GM12892 (cell line): ENCODE results near the gene NMRAL1.

Experiments
- DNase-seq: peaks from one replicate; pipeline ENCODE4 v3.0.0; 2011; ENCODE audit not compliant: insufficient read length
- FAIRE-seq: peaks from 2 replicates; lab custom pipeline; 2011; peaks lifted over from hg19 to GRCh38; lab: Jason Lieb, UNC
- POLR2A ChIP-seq: IDR thresholded peaks from 2 replicates; pipeline ENCODE4 v1.6.1; 2011; ENCODE audit warnings: low read depth, low read length, control low read depth
- POLR2AphosphoS5 ChIP-seq: IDR thresholded peaks from 2 replicates; pipeline ENCODE4 v1.6.1; 2011; ENCODE audit warnings: low read depth, low read length, control low read depth
- TAF1 ChIP-seq: IDR thresholded peaks from 2 replicates; pipeline ENCODE4 v1.6.1; 2011; ENCODE audit warnings: low read depth, mild to moderate bottlenecking, control low read depth, low read length, borderline replicate concordance

Gene NMRAL1

DNA sequence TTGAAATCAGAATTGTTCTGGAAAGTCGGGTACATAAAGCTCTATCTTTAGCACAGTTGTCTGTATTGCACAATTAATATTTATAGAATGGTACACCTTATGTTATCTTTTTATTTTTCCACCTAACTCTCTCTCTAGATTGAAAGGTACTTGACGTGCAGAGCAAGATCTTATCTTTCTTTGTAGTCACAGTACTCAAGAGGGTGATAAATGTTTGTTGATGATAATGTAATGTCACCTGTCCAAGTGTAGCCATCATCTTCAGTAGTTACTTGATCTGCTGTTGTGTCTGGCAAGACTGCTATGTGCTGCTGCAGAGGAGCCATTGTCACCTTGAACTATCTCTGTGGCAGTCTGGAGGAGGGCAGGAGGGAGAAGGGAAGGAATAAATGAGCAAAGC is 7.1 kb upstream of the NMRAL1 start:
- FAIRE-seq (no peak), DNase-seq (no peak)
- TF ChIP-seq POLR2A (no peak), POLR2AphosphoS5 (no peak), TAF1 (no peak)

GRCh38 chr16:4477966-4478365 is 3.5 kb upstream of the NMRAL1 start:
- TF ChIP-seq POLR2A (no peak), TAF1 (no peak), POLR2AphosphoS5 (no peak)
- DNase-seq (no peak), FAIRE-seq (no peak)

- peak; percentile 95 for DNase-seq
- FAIRE-seq = peak; percentile 96
- TF ChIP-seq TAF1 (peak; percentile 52; the same call in 1 of the 2 replicates), POLR2AphosphoS5 (peak; percentile 86), POLR2A (peak; percentile 95)
Observed at GRCh38 chr16:4475880-4476788, 1.7 kb upstream of the NMRAL1 start, which contains the start of gene HMOX2. TSS of gene HMOX2 (plus strand) at chr16:4476398. CDS start at chr16:4505525, 29,127 bp downstream.

DNA sequence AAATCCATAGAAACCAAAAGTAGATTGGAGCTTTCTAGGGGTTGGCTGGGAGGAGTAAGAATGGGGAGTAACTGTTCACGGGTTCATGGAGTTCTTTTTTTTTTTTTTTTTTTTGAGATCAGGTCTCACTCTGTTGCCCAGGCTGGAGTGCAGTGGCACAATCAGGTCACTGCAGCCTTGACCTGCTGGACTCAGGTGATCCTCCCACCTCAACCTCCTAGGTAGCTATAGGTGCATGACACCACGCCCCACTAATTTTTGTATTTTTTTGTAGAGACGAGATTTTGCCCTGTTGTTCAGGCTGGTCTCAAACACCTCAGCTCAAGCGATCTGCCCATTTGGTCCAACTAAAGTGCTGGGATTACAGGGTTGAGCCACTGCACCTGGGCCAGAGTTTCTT is 1.5 kb downstream of the NMRAL1 start:
- TF ChIP-seq TAF1 (no peak), POLR2AphosphoS5 (no peak), POLR2A (no peak)
- DNase-seq = no peak
- no peak for FAIRE-seq

- no peak for FAIRE-seq
- no peak for TF ChIP-seq POLR2A
- TF ChIP-seq POLR2AphosphoS5 = no peak
- no peak for TF ChIP-seq TAF1
Observed at GRCh38 chr16:4471869-4472268, 2.6 kb downstream of the NMRAL1 start.

DNA sequence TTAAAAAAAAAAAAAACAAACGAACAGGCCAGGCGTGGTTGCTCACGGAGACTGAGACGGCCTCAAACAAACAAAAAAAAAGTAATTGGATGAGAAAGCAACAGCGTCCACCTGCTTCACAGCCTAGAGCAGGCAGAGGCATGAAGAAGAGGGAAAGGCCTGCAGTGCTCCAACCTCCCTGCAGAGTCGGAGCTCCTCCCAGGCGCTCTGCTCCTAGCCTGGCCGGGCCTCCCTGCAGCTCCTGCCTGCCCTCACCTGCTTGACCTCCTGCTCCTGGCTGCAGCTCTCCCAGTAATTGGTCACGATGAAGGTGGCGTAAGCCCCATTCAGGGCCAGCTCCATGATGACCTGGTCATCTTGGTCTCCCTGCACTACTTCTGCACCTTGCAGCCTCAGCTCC is 5.5 kb downstream of the NMRAL1 start:
- TF ChIP-seq POLR2AphosphoS5 (no peak), TAF1 (no peak), POLR2A (no peak)
- DNase-seq (no peak), FAIRE-seq (no peak)

More at GRCh38 chr16:4471869-4472268, 2.6 kb downstream of the NMRAL1 start:
- DNase-seq = no peak

DNA sequence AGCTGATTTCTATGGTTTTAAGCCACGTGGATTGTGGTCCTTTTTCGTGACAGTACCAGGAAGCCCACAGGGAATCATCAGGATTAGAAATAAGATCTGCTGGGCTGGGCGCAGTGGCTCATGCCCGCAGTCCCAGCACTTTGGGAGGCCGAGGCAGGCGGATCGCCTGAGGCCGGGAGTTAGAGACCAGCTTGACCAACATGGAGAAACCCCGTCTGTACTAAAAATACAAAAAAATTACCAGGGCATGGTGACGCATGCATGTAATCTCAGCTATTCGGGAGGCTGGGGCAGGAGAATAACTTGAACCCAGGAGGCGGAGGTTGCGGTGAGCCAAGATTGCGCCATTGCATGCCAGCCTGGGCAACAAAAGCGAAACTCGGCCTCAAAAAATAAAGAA is 6.5 kb downstream of the NMRAL1 start:
- FAIRE-seq (no peak), DNase-seq (no peak)
- TF ChIP-seq TAF1 (no peak), POLR2A (no peak), POLR2AphosphoS5 (no peak)

DNA sequence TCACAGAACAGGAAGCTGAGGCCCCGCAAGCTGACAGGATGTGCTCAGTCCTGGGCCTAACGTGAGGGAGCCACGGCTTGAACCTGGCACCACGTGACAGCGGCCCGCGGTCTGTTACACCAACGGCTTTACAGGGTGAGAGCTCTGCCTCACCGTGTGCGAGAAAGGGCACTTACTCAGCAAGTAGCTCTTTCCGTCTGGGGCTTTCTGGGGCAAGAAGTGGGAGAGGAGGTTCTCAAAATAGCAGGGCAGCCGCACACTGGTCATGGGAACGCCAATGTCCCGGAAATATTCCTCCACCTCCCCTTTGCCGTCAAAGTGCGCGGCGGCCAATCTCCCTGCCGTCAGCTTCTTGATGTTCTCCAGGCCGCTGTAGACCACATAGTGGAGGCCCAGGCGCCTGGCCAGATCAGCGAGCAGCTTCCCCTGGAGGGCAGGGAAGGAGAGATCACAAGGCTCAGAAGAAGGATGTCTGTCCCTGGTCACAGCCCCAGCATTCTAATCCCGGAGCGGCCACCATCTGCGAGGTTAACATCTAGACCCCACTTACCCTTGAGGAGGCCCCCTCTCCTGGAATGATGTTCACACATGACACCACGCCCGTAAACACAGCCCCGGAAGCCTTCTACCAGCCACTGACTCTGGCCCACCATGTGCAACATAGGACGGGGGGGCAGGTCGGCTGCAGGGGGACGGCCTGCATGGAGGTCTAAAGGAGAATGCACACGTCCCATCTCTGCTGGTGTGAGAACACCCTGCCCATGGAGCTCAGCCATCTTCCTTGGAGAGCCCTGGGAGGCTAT is 8.2 kb downstream of the NMRAL1 start:
- no peak for TF ChIP-seq POLR2A
- no peak for TF ChIP-seq TAF1
- TF ChIP-seq POLR2AphosphoS5 = no peak
- no peak for DNase-seq
- no peak for FAIRE-seq

DNA sequence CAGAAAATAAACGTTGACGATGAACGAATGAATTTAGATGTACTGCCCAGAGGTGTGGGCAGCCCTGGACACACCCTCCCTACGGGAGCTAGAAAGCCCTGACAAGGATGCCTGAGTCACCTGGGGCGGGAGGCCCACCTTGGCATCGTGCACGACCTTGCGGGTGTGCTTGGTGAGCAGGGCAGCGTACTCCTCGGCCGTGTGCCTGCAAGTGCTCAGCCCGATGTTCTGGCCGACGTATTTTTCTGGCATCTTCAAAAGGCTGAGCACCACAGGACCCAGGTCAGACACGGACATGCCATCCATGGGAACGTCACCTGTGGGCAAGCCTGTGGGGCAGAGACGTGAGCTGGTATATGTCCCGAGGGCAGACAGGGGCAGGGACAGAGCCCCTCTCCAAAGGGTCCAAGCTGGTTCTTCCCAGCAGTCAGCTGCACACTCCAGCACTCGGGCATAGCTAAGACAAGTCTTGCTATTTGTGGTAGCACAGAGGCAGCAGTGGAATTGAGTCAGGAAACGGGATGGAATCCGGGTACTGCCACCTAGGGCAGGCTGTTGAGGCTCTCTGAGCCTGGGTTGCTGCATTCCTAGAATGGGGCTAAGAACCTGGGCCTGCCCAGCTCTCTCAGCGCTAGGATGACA is 10.8 kb downstream of the NMRAL1 start:
- TF ChIP-seq POLR2AphosphoS5 (no peak), TAF1 (no peak), POLR2A (no peak)
- DNase-seq = no peak
- FAIRE-seq = no peak

- no peak for DNase-seq
- no peak for FAIRE-seq
- TF ChIP-seq POLR2A (peak; percentile 54; the same call in 1 of the 2 replicates), TAF1 (no peak), POLR2AphosphoS5 (peak; percentile 25; the same call in 1 of the 2 replicates)
Observed at GRCh38 chr16:4461250-4462085, 13.0 kb downstream of the NMRAL1 start.
